Measurements from ENCODE around the gene GNB1L.

DNA sequence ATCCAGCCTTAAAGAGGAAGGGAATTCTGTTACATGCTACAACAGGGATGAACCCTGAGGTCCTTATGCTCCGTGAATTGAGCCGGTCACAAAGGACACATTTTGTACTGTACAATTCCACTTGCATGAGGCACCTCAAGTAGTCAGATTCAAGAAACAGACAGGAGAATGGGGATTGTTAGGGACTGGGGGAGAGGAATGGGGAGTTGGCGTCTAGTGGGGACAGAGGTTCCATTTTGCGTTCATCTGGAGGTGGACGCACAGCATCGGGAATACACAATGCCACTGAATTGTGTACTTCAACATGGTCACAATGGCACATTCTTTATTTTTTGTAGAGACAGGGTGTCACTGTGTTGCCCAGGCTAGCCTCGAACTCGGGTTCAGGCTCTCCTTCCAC, 80.0 kb downstream of the GNB1L start:
- TF ChIP-seq GATA3 (IDR thresholded peaks at IDR 0.05; ENCODE audit: low read depth, low read length) (no peak), GATA2 (IDR thresholded peaks at IDR 0.05; ENCODE audit: low read depth, low read length) (no peak)

Measured in SH-SY5Y (cell line).